ENCODE results near the gene CEACAM1.
"Not testable (repeated sequence)": the region's sequence is repeated elsewhere in the genome, so short reads cannot be mapped to it uniquely, and the experiment has no call there.

CEACAM1 gene

GRCh38 chr19:42528354-42529247 is at the start of gene CEACAM1:
CEACAM1 (minus strand) TSS chr19:42528481; CDS start chr19:42528374, 107 bp downstream.
- DNase-seq, result peak; percentile 65

GRCh38 chr19:42577016-42577415 is 48.7 kb upstream of the CEACAM1 start:
- no peak for DNase-seq

- DNase-seq, result no peak
Measured at GRCh38 chr19:42576241-42576640, 48.0 kb upstream of the CEACAM1 start.

GRCh38 chr19:42573642-42574041 is 45.4 kb upstream of the CEACAM1 start:
- DNase-seq, result no peak

GRCh38 chr19:42571116-42571515 is 42.8 kb upstream of the CEACAM1 start:
- no peak for DNase-seq

- no peak for DNase-seq
Measured at GRCh38 chr19:42569193-42569592, 40.9 kb upstream of the CEACAM1 start.

GRCh38 chr19:42568006-42568405 is 39.7 kb upstream of the CEACAM1 start:
- no peak for DNase-seq

GRCh38 chr19:42567567-42567966 is 39.3 kb upstream of the CEACAM1 start:
- DNase-seq, result no peak

- DNase-seq, result no peak
Measured at GRCh38 chr19:42563352-42564210, 35.3 kb upstream of the CEACAM1 start.

- DNase-seq, result no peak
Measured at GRCh38 chr19:42561512-42561911, 33.2 kb upstream of the CEACAM1 start.

GRCh38 chr19:42560731-42561130 is 32.5 kb upstream of the CEACAM1 start:
- no peak for DNase-seq

- no peak for DNase-seq
Measured at GRCh38 chr19:42558450-42559150, 30.3 kb upstream of the CEACAM1 start.

- not testable (repeated sequence) for DNase-seq
Measured at GRCh38 chr19:42557386-42557871, 29.1 kb upstream of the CEACAM1 start.

GRCh38 chr19:42555801-42556200 is 27.5 kb upstream of the CEACAM1 start:
- DNase-seq, result no peak

- no peak for DNase-seq
Measured at GRCh38 chr19:42555317-42555716, 27.0 kb upstream of the CEACAM1 start.

- no peak for DNase-seq
Measured at GRCh38 chr19:42554046-42554575, 25.8 kb upstream of the CEACAM1 start.

- DNase-seq, result no peak
Measured at GRCh38 chr19:42553292-42554045, 25.2 kb upstream of the CEACAM1 start.

GRCh38 chr19:42552086-42553065 is 24.1 kb upstream of the CEACAM1 start:
- no peak for DNase-seq

- DNase-seq, result not testable (repeated sequence)
Measured at GRCh38 chr19:42550521-42550920, 22.2 kb upstream of the CEACAM1 start.

- DNase-seq, result not testable (repeated sequence)
Measured at GRCh38 chr19:42549067-42549466, 20.8 kb upstream of the CEACAM1 start.

- DNase-seq, result no peak
Measured at GRCh38 chr19:42548552-42548951, 20.3 kb upstream of the CEACAM1 start.
